ENCODE measurements around the gene PHETA2.

PHETA2 gene

DNA sequence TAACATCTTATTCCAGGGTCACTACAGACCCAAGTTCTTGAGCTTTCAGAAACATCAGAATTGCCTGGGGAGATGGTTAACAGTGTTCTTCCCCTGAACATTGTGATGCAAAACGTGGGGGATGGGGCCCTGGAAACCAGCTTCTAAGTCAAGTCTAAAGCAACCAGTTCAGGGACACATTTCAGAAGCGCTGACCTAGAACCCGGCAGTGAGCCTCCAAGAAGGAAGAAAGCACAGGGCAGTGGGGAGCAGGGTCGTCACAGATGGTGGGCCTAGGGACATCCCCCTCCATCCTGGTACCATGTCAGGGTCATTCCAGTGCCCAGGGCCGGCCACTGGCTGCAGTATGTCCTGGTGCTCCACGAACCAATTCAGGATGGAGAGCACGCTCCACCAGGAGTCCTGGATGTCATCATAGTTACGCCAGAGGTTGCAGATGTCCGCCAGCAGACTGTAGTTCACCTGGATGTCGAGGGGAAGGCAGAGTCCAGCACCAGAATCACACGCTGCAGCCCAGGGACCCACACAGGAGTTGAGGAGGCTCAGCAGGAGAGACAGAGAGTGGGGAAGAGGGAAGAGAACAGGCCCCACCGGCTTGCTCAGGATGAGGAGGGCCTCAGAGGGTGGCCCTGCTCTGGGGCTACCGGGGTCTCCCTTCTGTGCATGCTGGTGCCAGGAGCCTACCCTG is 8.5 kb upstream of the PHETA2 start:
- TF ChIP-seq, protein P1, sequence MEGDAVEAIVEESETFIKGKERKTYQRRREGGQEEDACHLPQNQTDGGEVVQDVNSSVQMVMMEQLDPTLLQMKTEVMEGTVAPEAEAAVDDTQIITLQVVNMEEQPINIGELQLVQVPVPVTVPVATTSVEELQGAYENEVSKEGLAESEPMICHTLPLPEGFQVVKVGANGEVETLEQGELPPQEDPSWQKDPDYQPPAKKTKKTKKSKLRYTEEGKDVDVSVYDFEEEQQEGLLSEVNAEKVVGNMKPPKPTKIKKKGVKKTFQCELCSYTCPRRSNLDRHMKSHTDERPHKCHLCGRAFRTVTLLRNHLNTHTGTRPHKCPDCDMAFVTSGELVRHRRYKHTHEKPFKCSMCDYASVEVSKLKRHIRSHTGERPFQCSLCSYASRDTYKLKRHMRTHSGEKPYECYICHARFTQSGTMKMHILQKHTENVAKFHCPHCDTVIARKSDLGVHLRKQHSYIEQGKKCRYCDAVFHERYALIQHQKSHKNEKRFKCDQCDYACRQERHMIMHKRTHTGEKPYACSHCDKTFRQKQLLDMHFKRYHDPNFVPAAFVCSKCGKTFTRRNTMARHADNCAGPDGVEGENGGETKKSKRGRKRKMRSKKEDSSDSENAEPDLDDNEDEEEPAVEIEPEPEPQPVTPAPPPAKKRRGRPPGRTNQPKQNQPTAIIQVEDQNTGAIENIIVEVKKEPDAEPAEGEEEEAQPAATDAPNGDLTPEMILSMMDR (IDR thresholded peaks at IDR 0.05): no peak
- TF ChIP-seq ZFX (IDR thresholded peaks at IDR 0.05; ENCODE audit: borderline replicate concordance): no peak
- H3K27ac ChIP-seq: no peak overlapping the region

DNA sequence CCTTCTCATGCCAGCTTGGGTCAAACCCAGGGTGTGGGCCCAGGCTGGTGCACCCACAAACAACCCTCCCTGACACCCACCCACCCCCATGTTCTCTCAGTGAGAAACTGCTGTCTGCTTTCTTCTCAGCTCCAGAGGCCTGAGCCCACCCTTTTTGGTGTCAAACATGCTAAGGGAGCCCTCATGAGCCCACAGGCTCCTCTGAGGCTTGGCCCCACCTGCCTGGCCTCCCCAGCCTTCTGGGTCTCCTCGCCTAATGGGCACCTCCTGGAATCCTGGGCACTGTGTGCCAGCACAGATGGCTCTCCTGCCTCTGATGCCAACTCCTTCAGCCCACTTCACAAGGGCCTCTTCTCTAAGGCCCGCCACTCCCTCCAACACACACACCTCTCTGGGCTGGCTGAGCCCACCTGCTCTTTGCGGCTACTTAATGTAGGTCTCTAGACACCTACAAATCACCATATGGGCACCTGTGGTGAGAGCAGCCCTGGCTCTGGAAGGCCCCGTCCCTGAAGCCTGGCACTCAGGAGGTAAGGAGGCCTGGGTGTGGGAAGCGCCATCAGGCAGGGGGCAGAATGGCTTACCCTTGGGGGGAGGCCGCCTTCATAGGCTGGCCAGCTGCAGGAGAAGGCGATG is 7.8 kb upstream of the PHETA2 start:
- no peak overlapping the region for H3K27ac ChIP-seq
- TF ChIP-seq ZFX (IDR thresholded peaks at IDR 0.05; ENCODE audit: borderline replicate concordance): no peak
- TF ChIP-seq, protein P1 (IDR thresholded peaks at IDR 0.05): no peak

DNA sequence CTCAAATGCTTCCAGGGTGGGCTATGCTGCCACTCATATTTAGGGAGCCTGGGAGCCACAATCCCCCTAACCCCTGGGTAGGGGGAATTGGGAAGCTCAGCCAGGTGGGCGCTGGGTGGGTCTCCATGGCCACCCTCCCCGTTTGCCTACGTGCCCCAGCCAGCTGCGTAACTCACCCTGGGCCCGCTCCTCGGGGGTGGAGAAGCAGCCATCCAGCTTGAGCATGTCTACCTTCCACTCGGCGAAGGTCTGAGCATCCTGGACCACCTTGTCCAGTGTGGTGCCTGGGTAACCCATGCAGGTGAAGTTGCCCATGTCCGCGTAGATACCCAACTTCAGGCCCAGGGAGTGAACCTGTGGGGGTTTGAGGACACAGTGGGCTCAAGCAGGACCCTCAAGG is 7.1 kb upstream of the PHETA2 start:
- no peak for TF ChIP-seq ZFX (IDR thresholded peaks at IDR 0.05; ENCODE audit: borderline replicate concordance)
- TF ChIP-seq, protein P1 (IDR thresholded peaks at IDR 0.05): no peak
- no peak overlapping the region for H3K27ac ChIP-seq

DNA sequence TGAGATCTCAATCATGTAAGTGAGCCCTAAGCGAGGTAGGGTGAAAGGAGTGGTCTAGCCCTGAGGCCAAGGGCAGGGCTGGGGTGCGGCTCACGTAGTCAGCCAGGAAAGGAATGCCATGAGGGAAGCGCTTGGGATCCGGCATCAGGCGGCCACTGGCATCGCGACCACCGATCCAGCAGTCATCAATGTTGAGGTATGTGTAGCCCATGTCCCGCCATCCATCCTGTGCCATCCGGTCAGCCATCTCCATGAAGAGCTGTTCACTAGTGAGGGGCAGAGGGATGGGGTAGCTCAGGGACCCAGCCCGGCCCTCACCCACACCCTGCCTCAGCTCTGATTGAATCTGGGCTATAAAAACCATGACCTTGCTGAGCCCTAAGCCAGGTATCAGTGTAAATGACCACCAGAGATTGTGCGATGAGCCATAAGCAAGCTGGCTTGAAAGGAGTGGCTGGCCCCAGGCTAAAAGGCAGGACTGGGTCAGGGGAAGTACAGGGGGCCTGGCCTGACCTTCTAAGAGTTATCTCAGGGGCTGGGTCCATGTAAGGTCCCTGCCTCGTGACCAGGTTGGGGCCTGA is 6.3 kb upstream of the PHETA2 start:
- TF ChIP-seq ZFX (IDR thresholded peaks at IDR 0.05; ENCODE audit: borderline replicate concordance): no peak
- TF ChIP-seq, protein P1 (IDR thresholded peaks at IDR 0.05): no peak
- H3K27ac ChIP-seq: no peak overlapping the region

DNA sequence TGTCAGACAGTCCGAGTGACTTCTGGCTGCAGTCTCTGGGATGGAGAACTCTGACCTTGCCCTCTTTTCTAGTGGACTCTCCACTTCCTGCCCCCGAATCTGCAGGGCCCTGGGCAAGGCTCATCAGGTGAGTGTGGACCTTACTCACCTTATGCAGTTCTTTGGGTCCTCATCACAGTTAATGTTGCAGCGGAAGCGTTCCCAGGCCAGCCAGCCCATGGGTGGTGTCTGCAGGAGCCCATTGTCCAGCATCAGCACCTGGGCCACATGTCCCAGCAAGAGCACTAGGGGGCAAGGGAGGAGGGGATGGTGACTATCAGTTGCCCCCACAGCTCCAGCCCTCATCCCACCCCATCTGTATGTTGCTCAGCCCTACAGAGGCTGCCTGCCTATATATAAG is 5.8 kb upstream of the PHETA2 start:
- no peak for TF ChIP-seq ZFX (IDR thresholded peaks at IDR 0.05; ENCODE audit: borderline replicate concordance)
- H3K27ac ChIP-seq: no peak overlapping the region

DNA sequence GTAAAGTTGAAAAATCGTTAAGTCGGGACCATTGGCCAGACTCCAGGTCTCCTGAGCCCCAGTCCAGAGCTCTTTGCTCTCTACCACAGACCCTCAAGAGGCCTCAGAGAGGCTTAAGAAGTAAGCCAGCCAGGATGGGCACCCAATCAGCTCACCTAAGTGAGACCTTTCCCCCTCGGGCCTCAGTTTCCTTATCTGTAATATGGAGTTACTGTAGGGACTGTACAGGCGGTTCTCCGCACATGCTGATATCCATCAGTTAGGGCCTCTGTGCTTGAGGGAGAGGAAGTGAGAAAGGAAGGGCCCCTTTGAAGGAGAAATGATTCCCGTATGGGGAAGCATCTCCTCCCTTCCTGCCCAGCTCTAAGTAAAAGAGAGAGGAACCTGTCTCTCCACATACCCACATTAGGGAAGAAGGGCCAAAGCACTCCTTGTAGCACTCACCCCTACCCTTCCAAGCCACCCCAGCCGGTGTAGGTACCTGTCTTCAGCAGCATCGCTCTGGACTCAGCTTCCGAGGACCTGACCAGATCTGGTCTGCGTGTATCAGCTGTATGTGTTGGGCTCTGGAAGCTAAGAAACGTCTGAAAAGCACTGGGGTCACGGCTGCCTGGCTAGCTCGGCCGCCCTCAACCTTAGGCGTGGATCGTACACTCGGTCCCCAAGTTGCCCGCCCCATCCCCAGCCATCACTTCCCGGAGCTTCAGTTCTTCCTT is 4.1 kb upstream of the PHETA2 start:
- H3K27ac ChIP-seq: peak overlapping the region; percentile 76

More for the DNA sequence above, 4.1 kb upstream of the PHETA2 start:
- TF ChIP-seq, protein P1 (IDR thresholded peaks at IDR 0.05): no peak
- TF ChIP-seq ZFX (IDR thresholded peaks at IDR 0.05; ENCODE audit: borderline replicate concordance): no peak
